Heart left ventricle (tissue), 16 donors: ENCODE results near the gene ADGRG1. TPM values are rescaled to one million over a fixed set of nuclear protein-coding genes. Genes with fewer than 3 reads are reported as not detected.

Experiments used
- ATAC-seq, 4 donors: fragments of 200-7000 bp; cut with Tn5 transposase; one replicate each; pipeline ENCODE4 v1.9.1; 2020 to 2022; ENCODE audit warnings: moderate library complexity in 4 of 4, mild to moderate bottlenecking in 3 of 4, moderate number of reproducible peaks in 1 of 4
- DNase-seq, 5 donors: peaks; one replicate each; pipeline ENCODE4 v3.0.0-alpha.2; 2020
- H3K27ac ChIP-seq, 12 donors: fragments of 200-600 bp; sonication (generic) in 4 of 12; one replicate each; pipeline versions ENCODE4 v1.5.0 to v1.8.0; 2016 to 2022; ENCODE audit warnings: mild to moderate bottlenecking in 2 of 12
- H3K27me3 ChIP-seq, 9 donors: fragments of 200-600 bp; sonication (generic) in 2 of 9; one replicate each; pipeline versions ENCODE4 v1.5.1 to v1.8.0; 2016 to 2022; ENCODE audit warnings: mild to moderate bottlenecking in 3 of 9
- H3K36me3 ChIP-seq, 9 donors: fragments of 200-600 bp; sonication (generic) in 2 of 9; one replicate each; pipeline versions ENCODE4 v1.5.0 to v1.8.0; 2018 to 2022; ENCODE audit warnings: mild to moderate bottlenecking in 2 of 9
- H3K4me1 ChIP-seq, 12 donors: fragments of 200-600 bp; sonication (generic) in 4 of 12; one replicate each; pipeline versions ENCODE4 v1.5.0 to v1.8.0; 2016 to 2022; ENCODE audit warnings: mild to moderate bottlenecking in 3 of 12
- H3K4me3 ChIP-seq, 12 donors: fragments of 200-600 bp; sonication (generic) in 4 of 12; one replicate each; pipeline versions ENCODE4 v1.5.0 to v1.8.0; 2017 to 2022; ENCODE audit warnings: mild to moderate bottlenecking in 9 of 12, moderate library complexity in 4 of 12
- H3K9me3 ChIP-seq, 12 donors: fragments of 200-600 bp; sonication (generic) in 4 of 12; one replicate each; pipeline versions ENCODE4 v1.5.0 to v1.8.0; 2016 to 2022; ENCODE audit warnings: mild to moderate bottlenecking in 1 of 12
- CTCF ChIP-seq, 12 donors: fragments of 200-600 bp; sonication (generic) in 4 of 12; IDR thresholded peaks; one replicate each; pipeline versions ENCODE4 v1.5.0 to v1.8.0; 2018 to 2022; ENCODE audit warnings: antibody characterized with exemption in 12 of 12, mild to moderate bottlenecking in 5 of 12
- POLR2A ChIP-seq, 2 donors: fragments of 450-650 bp; IDR thresholded peaks; one replicate each; pipeline ENCODE4 v1.6.1; 2017; ENCODE audit warnings: antibody characterized with exemption in 2 of 2, mild to moderate bottlenecking in 2 of 2, moderate library complexity in 2 of 2
- WGBS, 4 donors: extraction: QIAGEN DNeasy Blood & Tissue Kit in 2 of 4; methylation state at CpG; one replicate each; pipeline versions ENCODE4 v1.1.5 to v1.1.7; 2013 to 2018; 5-methylcytosine and 5-hydroxymethylcytosine counted together
- intact Hi-C, 10 donors: fragments of 100-400 bp; cut with DNase I; formaldehyde crosslinking; loops; one replicate each; pipeline versions ENCODE4 v1.11.1 to v1.14.2; 2022
- polyA plus RNA-seq, 2 donors: library from polyadenylated mRNA; stranded (reverse); fragments of 200-250 nt; gene quantifications; one replicate each; pipeline ENCODE4 v1.2.3, GENCODE V29; 2013
- total RNA-seq, 9 donors: library from RNA; depleted of rRNA in 2 of 9; stranded (reverse); fragments of >200 nt in 2 of 9; fragmentation: NEBNext Ultra II Directional in 3 of 9; extraction: Animal tissue kit (Norgen Biotek cat#: 25700) in 3 of 9; gene quantifications; one replicate each; pipeline versions ENCODE4 v1.1.0 to v1.2.4, GENCODE V29; 2016 to 2023
- donor health status: ischemic (EF 13 %, LVEDD 7.1; RV severe dilation, severe dysfunction).
- donor health status: healthy with polysubstance abuse.
- donor health status: DM: no; HTN: yes; CAD: no.
- donor health status: DM: no; HTN: no; CAD: no.
- donor health status: ischemic (EF 25% LVEDD 6.9; RV normal size, moderate dysfunction).
- donor health status: ischemic (EF 25% LVEDD 5.7; RV mildly dilated, moderate dysfunction).
- donor health status: healthy.
- donor health status: DM: yes; HTN: yes; CAD: no.
- donor health status: ischemic (EF 35%, LVEDD 5.7; RV mildly dilated, moderate dysfunction).
- donor health status: nonischemic (EF 11% LVEDD 7.7; RV severe dilation, severe dysfunction).
- donor health status: DM: yes; HTN: yes; CAD: no.
- donor health status: PGD.
- donor health status: ischemic (EF 29% LVEDD 5.4; RV normal size, mild dysfunction).
- donor health status: nonischemic (EF 23%, LVEDD 6.1; RV moderate dilation, normal function).

ADGRG1 gene
- total and polyA plus RNA-seq, 11 donors: 14.1 to 65.2 (median 17.5) TPM

DNA sequence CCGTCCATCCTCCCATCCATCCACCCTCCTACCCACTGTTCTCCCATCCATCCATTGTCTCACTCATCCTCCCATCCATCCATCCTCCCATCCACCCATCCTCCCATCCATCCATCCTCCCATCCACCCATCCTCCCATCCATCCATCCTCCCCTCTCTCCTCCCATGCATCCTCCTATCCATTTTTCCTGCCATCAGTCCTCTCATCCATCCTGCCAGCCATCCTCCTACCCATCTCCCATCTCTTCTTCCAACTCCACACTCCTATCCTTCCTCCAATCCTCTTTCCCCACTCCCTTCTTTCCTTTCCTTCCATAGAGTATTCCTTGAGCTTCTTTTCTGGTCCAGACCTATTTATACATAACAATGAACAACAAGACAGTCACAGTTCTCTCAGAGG, 78.3 kb downstream of the ADGRG1 start:
- no peak for TF ChIP-seq CTCF (IDR thresholded peaks at IDR 0.05)
- TF ChIP-seq POLR2A (IDR thresholded peaks at IDR 0.05): no peak
- DNase-seq: no peak
- intact Hi-C loops: loop anchor here in 1 of 10 donors (5.0 kb wide), 1 partner anchor 44 kb away; no protein-coding TSS in a partner anchor

DNA sequence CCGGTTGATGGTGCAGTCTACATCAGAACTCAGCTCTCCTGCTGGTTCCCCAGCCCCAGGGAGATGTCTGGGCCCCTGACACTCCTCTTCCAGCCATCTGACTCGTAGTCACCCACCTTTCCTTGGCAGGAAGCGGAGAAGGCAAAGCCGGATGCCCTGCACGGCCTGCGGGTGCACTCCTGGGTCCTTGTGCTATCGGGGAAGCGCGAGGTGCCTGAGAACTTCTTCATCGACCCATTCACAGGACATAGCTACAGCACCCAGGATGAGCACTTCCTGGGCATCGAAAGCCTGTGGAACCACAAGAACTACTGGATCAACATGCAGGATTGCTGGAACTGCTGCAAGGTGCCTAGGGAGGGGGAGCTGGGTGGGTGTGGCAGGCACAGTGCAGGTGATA, 78.9 kb downstream of the ADGRG1 start:
- no peak overlapping the region for H3K4me3 ChIP-seq
- H3K27me3 ChIP-seq: peaks cover 0 to 2% (median 0%) of the 10 kb centered on the region in 9 donors
- no peak for DNase-seq
- WGBS, 4 donors: 85 to 92% (median 90%) methylated on average over 10 to 11 of the region's 11 CpGs
- H3K27ac ChIP-seq: no peak overlapping the region
- no peaks in the 10 kb centered on the region for H3K9me3 ChIP-seq
- H3K36me3 ChIP-seq: no peaks in the 10 kb centered on the region
- TF ChIP-seq POLR2A (IDR thresholded peaks at IDR 0.05): no peak
- TF ChIP-seq CTCF (IDR thresholded peaks at IDR 0.05): no peak
- intact Hi-C loops: loop anchor here in 1 of 10 donors (5.0 kb wide), 1 partner anchor 45 kb away; no protein-coding TSS in a partner anchor
- no peaks in the 10 kb centered on the region for H3K4me1 ChIP-seq
- no peak for ATAC-seq

More for the DNA sequence above, 78.3 kb downstream of the ADGRG1 start:
- Histone ChIP-seq H3K4me3 (no peak overlapping the region), H3K9me3 (no peaks in the 10 kb centered on the region), H3K36me3 (no peaks in the 10 kb centered on the region), H3K27me3 (peaks cover 0 to 2% (median 0%) of the 10 kb centered on the region in 9 donors), H3K27ac (no peak overlapping the region), H3K4me1 (no peaks in the 10 kb centered on the region)
- no peak for ATAC-seq
- 70 to 87% (median 77%) methylated on average over 1 of the region's 1 CpG for WGBS, 4 donors

GRCh38 chr16:57708168-57708567, 79.7 kb downstream of the ADGRG1 start:
- Histone ChIP-seq H3K9me3 (no peaks in the 10 kb centered on the region), H3K4me1 (no peaks in the 10 kb centered on the region), H3K36me3 (no peaks in the 10 kb centered on the region), H3K4me3 (no peak overlapping the region), H3K27me3 (peaks cover 0 to 2% (median 0%) of the 10 kb centered on the region in 9 donors), H3K27ac (no peak overlapping the region)
- intact Hi-C loops: loop anchor here in 1 of 10 donors (5.0 kb wide), 1 partner anchor 46 kb away; no protein-coding TSS in a partner anchor
- 87 to 91% (median 88%) methylated on average over 3 of the region's 3 CpGs for WGBS, 4 donors
- ATAC-seq (no peak), DNase-seq (no peak)
- TF ChIP-seq POLR2A (IDR thresholded peaks at IDR 0.05): no peak
- no peak for TF ChIP-seq CTCF (IDR thresholded peaks at IDR 0.05)

DNA sequence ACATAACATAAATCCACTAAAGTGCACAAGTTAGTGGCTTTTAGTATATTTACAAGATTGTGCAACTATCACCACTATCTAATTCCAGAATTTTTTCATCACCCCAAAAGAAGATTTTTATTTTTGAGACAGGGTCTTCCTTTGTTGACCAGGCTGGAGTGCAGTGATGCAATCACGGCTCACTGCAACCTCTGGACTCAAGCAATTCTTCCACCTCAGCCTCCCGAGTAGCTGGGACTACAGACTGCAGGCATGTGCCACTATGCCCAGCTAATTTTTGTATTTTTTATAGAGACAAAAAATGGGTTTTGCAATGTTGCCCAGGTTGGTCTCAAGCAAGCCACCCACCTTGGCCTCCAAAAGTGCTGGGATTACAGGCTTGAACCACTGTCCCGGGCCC, 81.2 kb downstream of the ADGRG1 start:
- TF ChIP-seq CTCF (IDR thresholded peaks at IDR 0.05): no peak
- TF ChIP-seq POLR2A (IDR thresholded peaks at IDR 0.05): no peak
- H3K4me3 ChIP-seq: no peak overlapping the region
- intact Hi-C loops: loop anchor here in 2 of 10 donors (5.0 to 10.0 kb wide), 2 partner anchors 47 to 55 kb away; no protein-coding TSS in a partner anchor

More for the DNA sequence above, 81.2 kb downstream of the ADGRG1 start:
- Histone ChIP-seq H3K27ac (no peak overlapping the region), H3K4me1 (no peaks in the 10 kb centered on the region), H3K36me3 (no peaks in the 10 kb centered on the region), H3K9me3 (no peaks in the 10 kb centered on the region), H3K27me3 (peaks cover 0 to 2% (median 0%) of the 10 kb centered on the region in 9 donors)
- WGBS, 4 donors: 91 to 94% (median 92%) methylated on average over 3 of the region's 3 CpGs
- no peak for DNase-seq
- no peak for ATAC-seq
